Effector memory CD4-positive, alpha-beta T cell (primary cell): Measurements from ENCODE around the gene STAMBP.

Experiments
- DNase-seq, 3 donors: peaks; one replicate each; pipeline ENCODE4 v3.0.0-alpha.2; 2020
- H3K27ac ChIP-seq: 2 replicates; pipeline ENCODE4 v1.7.0; 2013; ENCODE audit warnings: mild to moderate bottlenecking, low read length, moderate library complexity; ENCODE audit not compliant: insufficient read depth, poor library complexity, severe bottlenecking
- H3K27me3 ChIP-seq: replicated peaks from 2 replicates; pipeline ENCODE4 v1.7.0; 2013; ENCODE audit warnings: mild to moderate bottlenecking, low read length; ENCODE audit not compliant: insufficient read depth, control insufficient read depth, poor library complexity, severe bottlenecking
- H3K36me3 ChIP-seq: 2 replicates; pipeline ENCODE4 v1.7.0; 2013; ENCODE audit warnings: mild to moderate bottlenecking, low read length, moderate library complexity; ENCODE audit not compliant: control insufficient read depth, insufficient read depth
- H3K4me1 ChIP-seq: 2 replicates; pipeline ENCODE4 v1.7.0; 2013; ENCODE audit warnings: low read length, mild to moderate bottlenecking; ENCODE audit not compliant: control insufficient read depth, insufficient read depth, poor library complexity, severe bottlenecking
- H3K4me3 ChIP-seq: 2 replicates; pipeline ENCODE4 v1.7.0; 2013; ENCODE audit warnings: low read length, low read depth, mild to moderate bottlenecking; ENCODE audit not compliant: insufficient read depth, poor library complexity, severe bottlenecking
- H3K9me3 ChIP-seq: 2 replicates; pipeline ENCODE4 v1.7.0; 2013; ENCODE audit warnings: mild to moderate bottlenecking, low read length, moderate library complexity; ENCODE audit not compliant: control insufficient read depth

Gene STAMBP

DNA sequence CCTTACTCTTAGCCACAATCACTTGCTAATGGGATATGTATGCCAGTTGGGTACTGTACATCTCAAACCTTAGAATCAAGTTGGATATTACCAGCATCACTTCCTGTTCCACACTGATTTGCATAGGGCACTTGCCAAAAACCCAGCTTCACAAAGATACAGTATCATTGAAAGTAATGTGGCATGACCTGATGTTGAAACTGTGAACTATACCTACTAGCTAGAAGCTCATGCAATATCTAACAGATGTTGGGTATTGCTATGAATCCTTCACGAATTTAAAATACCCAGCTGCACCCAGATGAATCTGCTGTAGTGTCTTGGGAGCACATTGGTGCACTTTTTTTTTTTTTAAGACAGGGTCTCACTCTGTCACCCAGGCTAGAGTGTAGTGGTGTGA lies 6.5 kb upstream of the STAMBP start:
- no peak for DNase-seq
- no peaks in the 10 kb centered on the region for H3K36me3 ChIP-seq
- H3K4me3 ChIP-seq: no peak overlapping the region
- no peak overlapping the region for H3K27ac ChIP-seq
- no peaks in the 10 kb centered on the region for H3K4me1 ChIP-seq
- H3K9me3 ChIP-seq: no peaks in the 10 kb centered on the region
- no peaks in the 10 kb centered on the region for H3K27me3 ChIP-seq

DNA sequence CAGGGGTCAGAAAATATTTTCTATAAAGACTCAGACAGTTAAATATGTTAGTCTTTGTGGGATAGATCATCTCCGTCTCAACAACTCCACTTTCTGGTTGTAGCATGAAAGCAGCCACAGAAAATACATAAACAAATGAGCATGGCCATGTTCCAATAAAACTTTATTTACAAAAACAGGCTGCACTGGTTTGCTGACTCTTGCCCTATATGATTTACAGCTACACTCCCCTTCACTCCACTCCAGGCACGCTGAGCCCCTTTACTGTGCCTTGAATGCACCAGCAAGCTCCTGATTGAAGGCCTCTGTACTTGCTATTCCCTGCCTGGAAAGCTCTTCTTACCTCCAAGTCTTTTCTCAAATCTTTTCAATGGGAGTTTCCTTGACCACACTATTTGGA lies 5.8 kb upstream of the STAMBP start:
- Histone ChIP-seq H3K27ac (no peak overlapping the region), H3K9me3 (no peaks in the 10 kb centered on the region), H3K4me1 (peaks cover 2% of the 10 kb centered on the region), H3K27me3 (no peaks in the 10 kb centered on the region), H3K36me3 (no peaks in the 10 kb centered on the region), H3K4me3 (no peak overlapping the region)
- DNase-seq: no peak

DNA sequence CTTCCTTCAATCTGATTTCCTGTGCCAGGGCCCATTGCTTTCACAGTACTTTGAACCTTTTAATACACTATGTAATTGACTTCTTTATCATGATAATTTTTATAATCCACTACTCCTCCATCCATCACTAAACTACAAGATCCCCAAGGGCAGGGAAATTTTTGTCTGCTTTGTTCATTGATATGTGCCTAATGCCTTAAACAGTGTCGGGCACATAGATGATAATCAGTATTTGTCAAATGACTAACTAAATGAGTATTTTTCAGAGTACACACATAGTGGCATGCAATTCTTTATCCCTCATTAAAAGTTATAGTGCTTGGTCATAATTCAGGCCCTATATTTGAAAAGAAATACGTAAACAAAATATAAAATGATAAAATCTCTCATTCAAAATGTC lies 5.3 kb upstream of the STAMBP start:
- no peak overlapping the region for H3K27ac ChIP-seq
- H3K27me3 ChIP-seq: no peaks in the 10 kb centered on the region
- H3K4me3 ChIP-seq: no peak overlapping the region
- no peak for DNase-seq
- peaks cover 6% of the 10 kb centered on the region for H3K4me1 ChIP-seq
- no peaks in the 10 kb centered on the region for H3K9me3 ChIP-seq
- no peaks in the 10 kb centered on the region for H3K36me3 ChIP-seq

DNA sequence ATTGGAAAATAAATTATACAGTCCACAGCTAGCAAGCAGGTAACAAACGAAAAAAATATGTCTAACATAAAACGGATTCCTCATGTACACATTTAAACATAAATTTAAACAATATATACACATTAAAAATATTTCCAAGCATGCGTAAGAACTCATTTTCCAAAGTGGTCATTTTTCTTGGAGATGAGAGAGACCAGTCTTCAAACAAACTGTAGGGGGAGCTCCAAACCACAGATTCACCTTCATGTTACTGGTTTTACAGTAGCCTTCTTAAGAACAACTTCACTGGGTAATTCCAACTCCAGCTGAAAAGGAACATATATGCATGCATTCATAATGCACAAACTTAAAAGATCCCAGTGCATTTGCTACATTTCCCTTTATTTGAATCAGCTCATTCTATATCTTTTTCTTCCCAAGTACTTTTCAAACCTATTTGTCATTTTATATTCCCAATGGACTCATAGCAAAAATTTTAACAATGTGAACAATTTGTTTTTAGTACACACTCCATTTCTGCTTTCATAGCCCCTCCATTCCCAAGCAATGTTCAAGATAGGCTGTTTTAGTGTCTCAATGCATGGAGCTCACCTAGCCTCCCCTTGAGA lies 4.7 kb upstream of the STAMBP start:
- H3K27ac ChIP-seq: no peak overlapping the region
- peaks cover 6% of the 10 kb centered on the region for H3K4me1 ChIP-seq
- peak in 1 of 3 donors; percentile 17 for DNase-seq
- no peaks in the 10 kb centered on the region for H3K27me3 ChIP-seq
- H3K9me3 ChIP-seq: no peaks in the 10 kb centered on the region
- no peaks in the 10 kb centered on the region for H3K36me3 ChIP-seq
- no peak overlapping the region for H3K4me3 ChIP-seq

DNA sequence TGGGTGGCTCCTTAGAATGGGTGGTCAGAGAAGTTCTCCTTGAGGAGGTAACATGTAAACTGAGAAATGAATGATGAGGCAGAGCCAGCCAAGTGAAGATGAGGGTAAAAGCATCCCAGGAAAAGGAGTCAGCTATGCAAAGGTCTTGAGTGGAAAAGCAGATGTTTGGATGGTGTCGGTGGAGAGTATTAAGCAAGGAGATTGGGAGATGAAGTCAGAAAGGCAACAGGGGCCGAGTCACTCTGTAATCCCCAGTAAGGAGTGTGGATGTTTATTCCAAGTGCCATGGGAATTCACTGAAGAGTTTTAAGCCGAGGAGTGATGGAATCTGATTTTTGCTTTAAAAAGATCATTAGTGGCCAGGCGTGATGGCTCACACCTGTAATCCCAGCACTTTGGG lies 3.4 kb upstream of the STAMBP start:
- Histone ChIP-seq H3K4me1 (peaks cover 15% of the 10 kb centered on the region), H3K9me3 (no peaks in the 10 kb centered on the region), H3K4me3 (no peak overlapping the region), H3K27me3 (no peaks in the 10 kb centered on the region), H3K27ac (no peak overlapping the region), H3K36me3 (no peaks in the 10 kb centered on the region)
- no peak for DNase-seq

DNA sequence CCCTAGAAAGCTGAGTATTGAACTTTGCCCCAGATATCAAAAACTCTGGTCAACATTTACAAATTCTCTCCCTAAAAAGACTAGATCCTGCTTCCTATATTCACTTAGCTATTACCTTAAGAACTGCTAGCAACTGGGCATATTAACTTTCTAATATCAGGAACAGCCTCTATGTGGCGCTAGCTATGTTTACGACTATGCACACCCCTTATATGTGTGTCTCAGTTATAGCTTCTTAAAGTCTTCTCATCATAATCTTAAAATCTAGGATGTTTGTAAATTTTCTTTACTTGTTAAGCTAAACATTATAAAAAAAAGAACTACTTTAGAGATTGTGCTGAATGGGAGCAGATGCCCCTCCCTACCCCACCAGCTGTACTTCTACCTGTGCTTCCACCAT lies 1.7 kb upstream of the STAMBP start:
- no peak for DNase-seq
- Histone ChIP-seq H3K4me1 (peaks cover 15% of the 10 kb centered on the region), H3K27me3 (no peaks in the 10 kb centered on the region), H3K9me3 (no peaks in the 10 kb centered on the region), H3K27ac (no peak overlapping the region), H3K36me3 (no peaks in the 10 kb centered on the region), H3K4me3 (no peak overlapping the region)

DNA sequence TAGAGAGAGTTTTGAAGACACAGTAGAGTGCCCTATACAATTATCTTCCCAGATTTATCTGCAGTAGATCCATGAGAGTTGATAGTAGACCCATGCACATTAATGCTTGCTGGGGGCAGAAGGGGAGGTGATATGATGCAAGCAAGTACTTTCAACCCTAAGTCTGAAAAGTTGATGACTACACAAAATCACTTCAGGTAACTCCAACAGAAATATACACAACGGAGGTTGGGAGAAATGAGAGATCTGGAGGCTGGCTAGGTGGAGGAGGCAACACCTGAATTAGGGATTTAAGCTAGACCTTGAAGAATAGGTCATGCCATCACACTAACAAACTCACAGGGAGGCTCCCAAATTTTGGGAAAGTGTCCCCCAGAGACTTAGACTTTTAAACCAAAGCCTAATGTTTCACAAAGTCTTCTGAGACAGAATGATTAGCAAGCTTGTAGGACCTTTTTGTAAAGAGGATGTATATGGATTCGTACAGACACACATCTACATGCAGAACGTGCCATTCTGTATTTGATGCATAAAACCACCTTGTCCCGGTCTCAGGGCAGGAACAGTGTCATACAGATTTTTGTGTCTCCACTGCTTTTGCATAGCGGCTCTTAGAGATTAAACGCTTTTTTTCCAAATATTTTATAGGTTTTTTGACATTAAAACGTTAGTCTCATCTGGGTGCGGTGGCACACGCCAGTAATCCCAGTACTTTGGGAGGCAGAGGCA lies 937 bp upstream of the STAMBP start:
- Histone ChIP-seq H3K4me1 (peaks cover 15% of the 10 kb centered on the region), H3K9me3 (no peaks in the 10 kb centered on the region), H3K27ac (no peak overlapping the region), H3K4me3 (peak overlapping the region; percentile 70), H3K36me3 (no peaks in the 10 kb centered on the region), H3K27me3 (no peaks in the 10 kb centered on the region)
- DNase-seq: no peak

DNA sequence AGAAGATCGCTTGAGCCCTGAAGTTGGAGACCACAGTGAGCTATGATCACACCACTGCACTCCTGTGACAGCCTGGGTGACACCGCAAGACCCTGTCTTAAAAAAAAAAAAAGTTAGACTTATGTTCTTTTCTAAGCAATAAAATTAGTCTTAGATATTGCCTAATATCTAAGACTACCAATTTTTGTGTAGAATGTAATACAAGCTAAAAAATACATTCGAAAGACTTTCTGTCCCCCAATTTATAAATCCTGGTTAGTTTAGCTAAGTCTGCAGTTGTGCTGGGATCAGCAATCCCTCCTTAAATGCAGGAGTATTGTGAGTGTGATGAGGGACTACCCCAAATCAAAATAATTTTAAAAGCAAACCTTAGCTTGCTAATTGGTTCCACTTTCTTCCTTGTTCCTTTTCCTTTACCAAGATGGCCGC lies 358 bp upstream of the STAMBP start:
- Histone ChIP-seq H3K9me3 (no peaks in the 10 kb centered on the region), H3K27ac (peak overlapping the region; percentile 89), H3K27me3 (no peaks in the 10 kb centered on the region), H3K4me1 (peaks cover 15% of the 10 kb centered on the region), H3K4me3 (peak overlapping the region; percentile 70), H3K36me3 (no peaks in the 10 kb centered on the region)
- no peak for DNase-seq

DNA sequence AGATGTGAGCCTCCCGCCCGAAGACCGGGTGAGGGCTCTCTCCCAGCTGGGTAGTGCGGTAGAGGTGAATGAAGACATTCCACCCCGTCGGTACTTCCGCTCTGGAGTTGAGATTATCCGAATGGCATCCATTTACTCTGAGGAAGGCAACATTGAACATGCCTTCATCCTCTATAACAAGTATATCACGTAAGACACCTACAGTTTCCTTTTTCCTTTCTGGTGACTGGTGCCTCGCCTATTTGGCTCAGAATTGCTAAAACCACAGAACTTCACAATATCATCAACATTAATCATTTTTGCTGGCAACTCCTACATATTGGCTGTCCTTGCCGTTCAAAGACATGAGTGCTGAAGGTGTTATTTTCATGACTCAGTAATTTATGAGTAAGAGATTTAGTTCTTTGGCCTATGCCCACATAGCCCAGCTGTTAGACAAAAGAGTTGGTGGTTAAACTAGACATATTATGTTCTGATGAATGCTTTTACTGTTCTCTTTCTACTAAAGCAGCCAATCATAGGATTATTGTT lies 2.2 kb downstream of the STAMBP start:
- Histone ChIP-seq H3K4me1 (peaks cover 15% of the 10 kb centered on the region), H3K36me3 (peaks cover 5% of the 10 kb centered on the region), H3K4me3 (no peak overlapping the region), H3K9me3 (no peaks in the 10 kb centered on the region), H3K27ac (peak overlapping the region; percentile 40), H3K27me3 (no peaks in the 10 kb centered on the region)
- DNase-seq: no peak

DNA sequence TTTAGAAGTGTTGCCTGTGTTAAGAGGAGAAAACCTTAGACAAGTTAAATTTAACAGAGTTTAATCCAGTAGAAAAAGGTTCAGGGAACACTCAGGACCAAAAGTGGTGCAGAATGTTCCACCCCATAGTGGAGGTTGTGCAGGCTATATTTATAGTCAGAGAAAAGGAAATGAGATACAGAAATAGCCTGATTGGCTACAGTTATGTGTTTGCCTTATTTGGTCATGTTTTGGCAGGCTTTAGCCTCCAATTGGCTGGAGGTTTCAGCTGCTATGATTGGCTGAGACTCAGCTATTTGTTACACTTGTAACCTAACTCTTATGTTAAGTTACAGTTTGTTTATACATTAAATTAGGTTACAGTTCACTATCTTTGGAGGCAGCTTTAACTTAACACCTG lies 4.2 kb downstream of the STAMBP start:
- H3K27me3 ChIP-seq: no peaks in the 10 kb centered on the region
- H3K4me3 ChIP-seq: no peak overlapping the region
- DNase-seq: no peak
- H3K36me3 ChIP-seq: peaks cover 5% of the 10 kb centered on the region
- peaks cover 14% of the 10 kb centered on the region for H3K4me1 ChIP-seq
- no peak overlapping the region for H3K27ac ChIP-seq
- H3K9me3 ChIP-seq: no peaks in the 10 kb centered on the region
